ENCODE measurements around the gene GPR39. TPM values are rescaled to one million over a fixed set of nuclear protein-coding genes. Genes with fewer than 3 reads are reported as not detected.

Gene GPR39
- total RNA-seq, 2 donors from 2014 or later: 3.6 to 5.3 TPM

DNA sequence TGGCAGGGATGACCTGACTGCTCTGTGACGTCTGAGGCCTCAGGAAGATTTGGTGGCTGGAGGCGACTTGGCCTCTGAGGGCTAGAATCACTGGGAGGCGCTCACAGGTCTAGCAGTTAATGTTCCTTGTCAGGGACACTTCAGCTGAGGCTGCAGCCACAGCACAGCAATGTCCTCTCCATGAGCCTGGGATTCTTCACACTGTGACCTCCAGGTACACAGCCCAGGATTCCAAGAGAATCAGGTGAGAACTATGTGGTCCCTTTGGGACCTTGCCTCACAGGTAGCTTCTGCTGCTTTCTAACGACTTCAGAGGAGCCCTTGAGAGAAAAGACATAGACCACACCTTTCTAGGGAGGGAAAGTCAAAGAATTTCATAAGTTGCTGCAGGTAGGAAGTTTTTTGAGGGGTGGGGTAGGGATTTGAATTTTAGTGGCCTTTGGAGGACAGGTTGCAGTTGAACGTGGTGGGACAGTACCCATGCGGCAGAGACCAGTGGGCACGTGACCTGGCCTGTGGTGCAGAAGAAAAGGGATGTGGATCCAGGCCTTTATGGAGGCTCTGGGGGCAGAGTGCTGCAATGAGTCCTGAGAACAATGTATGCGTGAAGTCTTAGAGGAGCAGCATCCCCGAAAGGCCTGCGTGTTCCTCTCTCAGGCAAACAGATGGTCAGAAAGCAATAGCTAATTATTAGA lies 167.2 kb downstream of the GPR39 start:
- no peak for DNase-seq (ENCODE audit: low spot score)
- H3K4me1 ChIP-seq (replicated peaks): no peaks in the 10 kb centered on the region
- H3K27ac ChIP-seq: no peak overlapping the region
- no peaks in the 10 kb centered on the region for H3K27me3 ChIP-seq (replicated peaks; ENCODE audit: insufficient read depth)
- no peak overlapping the region for H3K4me3 ChIP-seq
- H3K36me3 ChIP-seq: no peaks in the 10 kb centered on the region
- H3K9me3 ChIP-seq: no peaks in the 10 kb centered on the region
- TF ChIP-seq, protein P1, sequence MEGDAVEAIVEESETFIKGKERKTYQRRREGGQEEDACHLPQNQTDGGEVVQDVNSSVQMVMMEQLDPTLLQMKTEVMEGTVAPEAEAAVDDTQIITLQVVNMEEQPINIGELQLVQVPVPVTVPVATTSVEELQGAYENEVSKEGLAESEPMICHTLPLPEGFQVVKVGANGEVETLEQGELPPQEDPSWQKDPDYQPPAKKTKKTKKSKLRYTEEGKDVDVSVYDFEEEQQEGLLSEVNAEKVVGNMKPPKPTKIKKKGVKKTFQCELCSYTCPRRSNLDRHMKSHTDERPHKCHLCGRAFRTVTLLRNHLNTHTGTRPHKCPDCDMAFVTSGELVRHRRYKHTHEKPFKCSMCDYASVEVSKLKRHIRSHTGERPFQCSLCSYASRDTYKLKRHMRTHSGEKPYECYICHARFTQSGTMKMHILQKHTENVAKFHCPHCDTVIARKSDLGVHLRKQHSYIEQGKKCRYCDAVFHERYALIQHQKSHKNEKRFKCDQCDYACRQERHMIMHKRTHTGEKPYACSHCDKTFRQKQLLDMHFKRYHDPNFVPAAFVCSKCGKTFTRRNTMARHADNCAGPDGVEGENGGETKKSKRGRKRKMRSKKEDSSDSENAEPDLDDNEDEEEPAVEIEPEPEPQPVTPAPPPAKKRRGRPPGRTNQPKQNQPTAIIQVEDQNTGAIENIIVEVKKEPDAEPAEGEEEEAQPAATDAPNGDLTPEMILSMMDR (IDR thresholded peaks at IDR 0.05): no peak
- TF ChIP-seq POLR2AphosphoS5 (IDR thresholded peaks at IDR 0.05) (no peak), POLR2A (IDR thresholded peaks at IDR 0.05) (no peak)
- 93% methylated on average over 10 of the region's 10 CpGs for WGBS
- intact Hi-C loops (cut with DNase I): no loop called here

GRCh38 chr2:132584976-132585817 lies 168.6 kb downstream of the GPR39 start:
- WGBS: 92% methylated on average over 36 of the region's 36 CpGs
- H3K4me1 ChIP-seq (replicated peaks): no peaks in the 10 kb centered on the region
- H3K27me3 ChIP-seq (replicated peaks; ENCODE audit: insufficient read depth): no peaks in the 10 kb centered on the region
- TF ChIP-seq POLR2AphosphoS5 (IDR thresholded peaks at IDR 0.05) (no peak), POLR2A (IDR thresholded peaks at IDR 0.05) (no peak)
- TF ChIP-seq, protein P1 (IDR thresholded peaks at IDR 0.05): no peak
- no peak overlapping the region for H3K4me3 ChIP-seq
- no peaks in the 10 kb centered on the region for H3K36me3 ChIP-seq
- DNase-seq (ENCODE audit: low spot score): no peak
- intact Hi-C loops (cut with DNase I): no loop called here
- no peaks in the 10 kb centered on the region for H3K9me3 ChIP-seq
- no peak overlapping the region for H3K27ac ChIP-seq

- Histone ChIP-seq H3K27me3 (replicated peaks; ENCODE audit: insufficient read depth) (no peaks in the 10 kb centered on the region), H3K27ac (no peak overlapping the region), H3K4me3 (no peak overlapping the region), H3K36me3 (no peaks in the 10 kb centered on the region), H3K4me1 (replicated peaks) (no peaks in the 10 kb centered on the region), H3K9me3 (no peaks in the 10 kb centered on the region)
- TF ChIP-seq POLR2A (IDR thresholded peaks at IDR 0.05): no peak
- TF ChIP-seq, protein P1 (IDR thresholded peaks at IDR 0.05): no peak
- TF ChIP-seq POLR2AphosphoS5 (IDR thresholded peaks at IDR 0.05): no peak
- DNase-seq (ENCODE audit: low spot score): no peak
- intact Hi-C loops (cut with DNase I): no loop called here
- WGBS: 43% methylated on average over 14 of the region's 14 CpGs
Measured at GRCh38 chr2:132586101-132586511, 169.5 kb downstream of the GPR39 start.

GRCh38 chr2:132586835-132587234 lies 170.2 kb downstream of the GPR39 start:
- no peaks in the 10 kb centered on the region for H3K36me3 ChIP-seq
- TF ChIP-seq POLR2A (IDR thresholded peaks at IDR 0.05) (no peak), POLR2AphosphoS5 (IDR thresholded peaks at IDR 0.05) (no peak)
- TF ChIP-seq, protein P1 (IDR thresholded peaks at IDR 0.05): no peak
- H3K4me3 ChIP-seq: no peak overlapping the region
- H3K27me3 ChIP-seq (replicated peaks; ENCODE audit: insufficient read depth): no peaks in the 10 kb centered on the region
- intact Hi-C loops (cut with DNase I): no loop called here
- H3K9me3 ChIP-seq: no peaks in the 10 kb centered on the region
- DNase-seq (ENCODE audit: low spot score): no peak
- WGBS: 95% methylated on average over 3 of the region's 3 CpGs
- H3K4me1 ChIP-seq (replicated peaks): no peaks in the 10 kb centered on the region
- no peak overlapping the region for H3K27ac ChIP-seq
